Measurements from ENCODE around the gene SLC26A8.

DNA sequence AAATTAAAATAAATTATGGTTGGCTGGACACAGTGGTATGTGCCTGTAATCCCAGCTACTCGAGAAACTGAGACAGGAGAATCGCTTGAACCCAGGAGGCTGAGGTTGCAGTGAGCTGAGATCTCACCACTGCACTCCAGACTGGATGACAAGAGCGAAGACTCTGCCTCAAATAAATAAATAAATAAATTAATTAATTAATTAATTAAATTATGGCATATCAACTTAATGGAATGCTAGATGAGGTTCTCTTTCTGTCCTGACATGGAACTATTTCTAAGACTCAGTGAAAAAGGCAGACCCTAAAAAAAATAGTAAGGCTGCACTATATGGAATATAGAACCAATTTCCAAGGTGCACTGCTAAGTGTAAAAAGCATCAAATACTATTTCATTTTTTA is 108.4 kb downstream of the SLC26A8 start:
- TF ChIP-seq, protein P1, sequence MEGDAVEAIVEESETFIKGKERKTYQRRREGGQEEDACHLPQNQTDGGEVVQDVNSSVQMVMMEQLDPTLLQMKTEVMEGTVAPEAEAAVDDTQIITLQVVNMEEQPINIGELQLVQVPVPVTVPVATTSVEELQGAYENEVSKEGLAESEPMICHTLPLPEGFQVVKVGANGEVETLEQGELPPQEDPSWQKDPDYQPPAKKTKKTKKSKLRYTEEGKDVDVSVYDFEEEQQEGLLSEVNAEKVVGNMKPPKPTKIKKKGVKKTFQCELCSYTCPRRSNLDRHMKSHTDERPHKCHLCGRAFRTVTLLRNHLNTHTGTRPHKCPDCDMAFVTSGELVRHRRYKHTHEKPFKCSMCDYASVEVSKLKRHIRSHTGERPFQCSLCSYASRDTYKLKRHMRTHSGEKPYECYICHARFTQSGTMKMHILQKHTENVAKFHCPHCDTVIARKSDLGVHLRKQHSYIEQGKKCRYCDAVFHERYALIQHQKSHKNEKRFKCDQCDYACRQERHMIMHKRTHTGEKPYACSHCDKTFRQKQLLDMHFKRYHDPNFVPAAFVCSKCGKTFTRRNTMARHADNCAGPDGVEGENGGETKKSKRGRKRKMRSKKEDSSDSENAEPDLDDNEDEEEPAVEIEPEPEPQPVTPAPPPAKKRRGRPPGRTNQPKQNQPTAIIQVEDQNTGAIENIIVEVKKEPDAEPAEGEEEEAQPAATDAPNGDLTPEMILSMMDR (IDR thresholded peaks at IDR 0.05; ENCODE audit: insufficient read depth, low read length, poor library complexity, severe bottlenecking), result no peak
- TF ChIP-seq EZH2phosphoT487 (conservative IDR thresholded peaks at IDR 0.05; ENCODE audit: low read length), result no peak
